GM18499 (cell line): Measurements from ENCODE around the gene RASAL2.

ENCODE experiments used
- ATAC-seq: cut with Tn5 transposase; IDR thresholded peaks from one replicate; pipeline ENCODE4 v1.9.1; 2021; ENCODE audit warnings: moderate number of reproducible peaks; ENCODE audit not compliant: insufficient read depth, unreplicated experiment

RASAL2 gene

GRCh38 chr1:178093951-178094738 is at the start of gene RASAL2:
Gene RASAL2, plus strand, starts transcription at chr1:178094104. Its CDS starts 389 bp downstream, at chr1:178094493.
- ATAC-seq, result no peak

GRCh38 chr1:178046591-178047270 is 47.2 kb upstream of the RASAL2 start:
- ATAC-seq, result no peak

- ATAC-seq, result no peak
Measured at GRCh38 chr1:178047403-178048093, 46.4 kb upstream of the RASAL2 start.

- ATAC-seq, result no peak
Measured at GRCh38 chr1:178048426-178048825, 45.5 kb upstream of the RASAL2 start.

GRCh38 chr1:178048883-178049282 is 45.0 kb upstream of the RASAL2 start:
- no peak for ATAC-seq

GRCh38 chr1:178050084-178050483 is 43.8 kb upstream of the RASAL2 start:
- no peak for ATAC-seq

GRCh38 chr1:178051071-178051470 is 42.8 kb upstream of the RASAL2 start:
- no peak for ATAC-seq

GRCh38 chr1:178052650-178053461 is 41.0 kb upstream of the RASAL2 start:
- ATAC-seq, result no peak

GRCh38 chr1:178055093-178055492 is 38.8 kb upstream of the RASAL2 start:
- no peak for ATAC-seq

GRCh38 chr1:178055779-178056471 is 38.0 kb upstream of the RASAL2 start:
- ATAC-seq, result peak; percentile 80

- no peak for ATAC-seq
Measured at GRCh38 chr1:178057141-178057765, 36.7 kb upstream of the RASAL2 start.

- ATAC-seq, result no peak
Measured at GRCh38 chr1:178057912-178058534, 35.9 kb upstream of the RASAL2 start.

- no peak for ATAC-seq
Measured at GRCh38 chr1:178060789-178061556, 32.9 kb upstream of the RASAL2 start.

GRCh38 chr1:178061620-178062019 is 32.3 kb upstream of the RASAL2 start:
- no peak for ATAC-seq

- no peak for ATAC-seq
Measured at GRCh38 chr1:178064191-178064821, 29.6 kb upstream of the RASAL2 start.

- ATAC-seq, result no peak
Measured at GRCh38 chr1:178065250-178065649, 28.7 kb upstream of the RASAL2 start.

GRCh38 chr1:178066296-178066907 is 27.5 kb upstream of the RASAL2 start:
- no peak for ATAC-seq
